ENCODE results near the gene SLC17A5. TPM values are rescaled to one million over a fixed set of nuclear protein-coding genes. Genes with fewer than 3 reads are reported as not detected.

SLC17A5 gene
- total and polyA plus RNA-seq, 2 donors (not counting 1 experiment from before 2014, with no cell fraction given): 2.1 to 8.0 TPM

DNA sequence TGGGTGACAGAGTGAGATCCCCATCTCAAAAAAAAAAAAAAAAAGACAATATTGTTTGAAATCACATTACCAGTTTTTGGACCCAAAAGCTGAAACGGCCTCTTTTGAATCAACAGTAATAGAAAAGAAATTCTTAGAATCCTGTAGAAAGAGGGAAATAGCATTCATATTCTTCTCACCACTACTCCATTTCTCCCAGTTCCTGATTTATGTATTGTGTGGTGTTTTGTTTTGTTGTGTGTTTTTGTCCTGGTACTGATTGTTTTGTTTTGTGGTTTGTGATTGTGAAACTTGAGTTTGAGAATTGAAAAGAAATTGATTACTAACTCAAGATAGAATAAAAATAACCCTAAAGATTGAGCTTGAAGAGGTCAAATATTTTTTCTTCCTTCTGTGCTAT is 106.8 kb downstream of the SLC17A5 start:
- Histone ChIP-seq H3K9me3 (ENCODE audit: control extremely low read depth in 1 of 3, control insufficient read depth in 2 of 3, insufficient read depth in 1 of 3, low read length in 2 of 3) (no peaks in the 10 kb centered on the region), H3K36me3 (replicated peaks in 1 of 2; ENCODE audit: control extremely low read depth in 1 of 2, control insufficient read depth in 1 of 2, extremely low read depth in 1 of 2, insufficient read depth in 2 of 2, low read length in 1 of 2) (no peaks in the 10 kb centered on the region), H3K27ac (ENCODE audit: low read length in 2 of 2) (no peak overlapping the region), H3K4me3 (ENCODE audit: control extremely low read depth in 1 of 5, extremely low read depth in 1 of 5, insufficient read depth in 1 of 5, low read depth in 2 of 5, low read length in 4 of 5) (no peak overlapping the region), H3K4me2 (replicated peaks; ENCODE audit: low read depth, low read length, poor library complexity, severe bottlenecking) (no peak overlapping the region), H4K20me1 (ENCODE audit: control insufficient read depth, insufficient read depth, low read length, poor library complexity, severe bottlenecking) (no peaks in the 10 kb centered on the region), H3K9ac (ENCODE audit: low read length) (no peak overlapping the region), H3K79me2 (ENCODE audit: control insufficient read depth, insufficient read depth, low read length) (no peaks in the 10 kb centered on the region), H2AFZ (ENCODE audit: insufficient read depth, low read depth, low read length, poor library complexity, severe bottlenecking) (no peak overlapping the region), H3K4me1 (ENCODE audit: control insufficient read depth in 2 of 2, insufficient read depth in 2 of 2, low read length in 2 of 2) (no peaks in the 10 kb centered on the region), H3K27me3 (replicated peaks in 1 of 4; ENCODE audit: control extremely low read depth in 1 of 4, control insufficient read depth in 3 of 4, insufficient read depth in 4 of 4, low read length in 3 of 4) (no peaks in the 10 kb centered on the region)
- no peak for DNase-seq
- TF ChIP-seq, protein P1, sequence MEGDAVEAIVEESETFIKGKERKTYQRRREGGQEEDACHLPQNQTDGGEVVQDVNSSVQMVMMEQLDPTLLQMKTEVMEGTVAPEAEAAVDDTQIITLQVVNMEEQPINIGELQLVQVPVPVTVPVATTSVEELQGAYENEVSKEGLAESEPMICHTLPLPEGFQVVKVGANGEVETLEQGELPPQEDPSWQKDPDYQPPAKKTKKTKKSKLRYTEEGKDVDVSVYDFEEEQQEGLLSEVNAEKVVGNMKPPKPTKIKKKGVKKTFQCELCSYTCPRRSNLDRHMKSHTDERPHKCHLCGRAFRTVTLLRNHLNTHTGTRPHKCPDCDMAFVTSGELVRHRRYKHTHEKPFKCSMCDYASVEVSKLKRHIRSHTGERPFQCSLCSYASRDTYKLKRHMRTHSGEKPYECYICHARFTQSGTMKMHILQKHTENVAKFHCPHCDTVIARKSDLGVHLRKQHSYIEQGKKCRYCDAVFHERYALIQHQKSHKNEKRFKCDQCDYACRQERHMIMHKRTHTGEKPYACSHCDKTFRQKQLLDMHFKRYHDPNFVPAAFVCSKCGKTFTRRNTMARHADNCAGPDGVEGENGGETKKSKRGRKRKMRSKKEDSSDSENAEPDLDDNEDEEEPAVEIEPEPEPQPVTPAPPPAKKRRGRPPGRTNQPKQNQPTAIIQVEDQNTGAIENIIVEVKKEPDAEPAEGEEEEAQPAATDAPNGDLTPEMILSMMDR (IDR thresholded peaks at IDR 0.05): no peak
- no peak for TF ChIP-seq EZH2 (IDR thresholded peaks at IDR 0.05; ENCODE audit: borderline replicate concordance, insufficient read depth, low read depth, low read length, poor library complexity, severe bottlenecking)
- POLR2A ChIA-PET: no interaction called here
- H3K27ac Mint-ChIP-seq: no peak overlapping the region
- no peaks in the 10 kb centered on the region for H3K9me3 Mint-ChIP-seq (ENCODE audit: insufficient read depth)
- no peak overlapping the region for H3K4me3 Mint-ChIP-seq
- no peak for ATAC-seq (ENCODE audit: low read depth)
- CTCF ChIA-PET: interaction anchor here (1.0 to 1.4 kb wide), 2 partner anchors 11 to 31 kb away, joined by 3 read pairs; no protein-coding TSS in a partner anchor
- H3K27me3 Mint-ChIP-seq: no peaks in the 10 kb centered on the region
- H3K4me1 Mint-ChIP-seq: no peaks in the 10 kb centered on the region
- WGBS (ENCODE audit: insufficient coverage): no CpG with 5 or more reads among the region's 1 CpG
- intact Hi-C loops (cut with micrococcal nuclease): no loop called here

Small RNA genes lying within 50 kb of the gene (small RNA-seq; reads per million reads assigned to genes)
- gene RPS27P15 (ENCODE audit: insufficient read length, low read depth, low replicate concordance): not detected

Other genes with a start within 250 kb of the SLC17A5 start
- 20.0 and 24.7 TPM in 2 replicates for gene CGAS, start 201.7 kb downstream of the SLC17A5 start, total RNA-seq
- gene CGAS, start 201.7 kb downstream of the SLC17A5 start, polyA plus RNA-seq: 5.1 and 6.3 TPM in 2 replicates
- 79.5 and 84.4 TPM in 2 replicates for gene MTO1, start 192.3 kb downstream of the SLC17A5 start, total RNA-seq
- 52.1 and 56.0 TPM in 2 replicates for gene MTO1, start 192.3 kb downstream of the SLC17A5 start, polyA plus RNA-seq
- 12,449 and 12,769 TPM in 2 replicates for gene EEF1A1, start 133.0 kb downstream of the SLC17A5 start, total RNA-seq
- 9,254 and 9,671 TPM in 2 replicates for gene EEF1A1, start 133.0 kb downstream of the SLC17A5 start, polyA plus RNA-seq
- gene CD109, start 42.2 kb upstream of the SLC17A5 start, total RNA-seq: 0.15 TPM in 2 replicates
- gene CD109, start 42.2 kb upstream of the SLC17A5 start, polyA plus RNA-seq: not detected in 2 replicates